CD4-positive, alpha-beta T cell treated with Interleukin-17A for 1 hour (primary cell): ENCODE results near the gene SLC25A23.

Experiments used
- DNase-seq: peaks from one replicate; pipeline ENCODE4 v3.0.0-alpha.2; 2020

The SLC25A23 gene

GRCh38 chr19:6393983-6394412 lies 65.6 kb downstream of the SLC25A23 start:
- DNase-seq: peak; percentile 80

- DNase-seq: peak; percentile 96
Observed at GRCh38 chr19:6393074-6393982, 66.3 kb downstream of the SLC25A23 start, which contains the start of gene GTF2F1. Gene GTF2F1, minus strand, starts transcription at chr19:6393164. Its CDS starts 169 bp downstream, at chr19:6392995.

DNA sequence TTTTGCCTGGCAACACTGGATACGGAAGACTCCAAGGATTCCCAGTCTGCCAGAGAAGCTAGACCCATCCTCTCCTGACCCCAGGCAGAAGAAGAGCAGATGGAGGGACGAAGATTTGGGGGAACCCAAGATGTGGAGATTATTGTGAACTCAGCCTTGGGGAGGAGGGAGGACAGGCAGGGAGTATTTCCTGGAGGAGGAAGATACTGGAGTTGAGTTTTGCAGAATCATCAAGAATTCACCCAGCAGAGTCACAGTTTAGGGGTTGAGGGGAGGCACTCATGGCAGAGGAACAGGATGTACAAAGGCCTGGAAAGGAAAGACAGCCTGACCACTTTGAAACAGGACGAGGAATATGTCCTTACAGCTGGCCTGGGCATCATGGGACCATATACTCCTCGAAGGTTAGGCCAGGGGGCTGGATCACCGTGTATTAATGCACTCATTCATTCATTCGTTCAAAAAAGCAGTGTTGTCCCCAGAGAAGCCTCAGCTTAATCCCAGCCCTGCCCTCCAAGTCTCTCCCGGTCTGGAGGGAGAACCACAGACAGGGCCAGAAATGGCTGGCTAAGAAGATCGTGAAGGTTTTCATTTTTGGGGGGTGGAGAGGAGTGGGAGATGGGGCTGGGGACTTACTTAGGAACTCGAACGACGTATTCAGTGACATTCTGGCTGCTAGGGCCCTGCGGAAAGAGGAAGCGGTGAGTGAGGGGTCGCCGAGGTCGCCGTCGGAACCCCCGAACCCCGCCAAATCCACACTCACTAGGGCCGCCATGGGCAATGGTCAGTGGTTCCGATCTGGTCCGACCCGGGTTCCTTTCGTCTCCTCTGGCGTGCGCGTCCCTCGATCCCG lies 67.1 kb downstream of the SLC25A23 start:
- no peak for DNase-seq
